Stimulated activated CD4-positive, alpha-beta T cell treated with anti-CD3 and anti-CD28 coated beads, Interleukin-4, amount 100 ng/mL, for 48 hours (primary cell): Measurements from ENCODE around the gene RPTOR.

Experiments used
- DNase-seq, 2 donors: peaks; one replicate each; pipeline ENCODE4 v3.0.0-alpha.2; 2020; ENCODE audit warnings: low read depth in 2 of 2

RPTOR gene

DNA sequence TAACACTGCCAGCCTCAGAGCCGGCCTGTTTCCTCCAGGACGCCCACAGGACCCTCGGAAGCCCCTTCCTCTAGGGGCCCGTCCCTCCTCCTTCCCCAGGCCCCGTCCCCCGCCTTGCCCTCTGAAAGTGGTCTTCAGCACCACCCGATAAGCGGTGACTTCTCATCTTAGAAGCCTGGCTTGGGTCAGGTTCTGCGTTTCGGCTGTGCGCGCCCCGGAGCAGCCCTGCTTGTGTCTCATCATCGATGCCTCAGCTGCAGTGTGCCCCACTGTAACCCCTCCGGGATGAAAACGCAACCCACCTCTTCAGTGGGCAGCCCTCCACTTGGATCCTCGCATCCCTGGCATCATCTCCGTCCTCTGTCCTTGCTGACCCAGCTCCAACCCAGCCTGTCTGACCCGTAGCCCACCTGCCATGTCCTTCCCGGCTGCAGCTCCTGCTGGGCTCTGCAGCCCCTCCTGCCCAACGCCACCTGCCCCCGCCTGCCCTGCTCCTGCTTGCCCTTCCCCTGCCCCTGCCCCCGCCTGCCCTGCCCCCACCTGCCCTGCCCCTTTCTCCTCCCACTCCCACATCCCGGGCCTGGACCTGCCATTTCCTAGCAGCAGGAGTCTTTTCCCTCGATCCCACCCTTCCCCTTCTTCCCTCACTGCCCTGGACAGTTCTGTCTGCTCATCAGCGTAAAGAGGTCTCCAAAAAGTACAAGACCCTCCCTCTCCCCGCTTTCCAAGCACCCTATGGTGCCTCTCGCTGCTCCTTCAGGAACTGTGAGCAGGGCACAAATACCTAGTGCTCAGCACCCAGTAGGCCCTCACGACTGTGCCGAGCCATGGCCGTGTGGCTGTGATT, 334.5 kb downstream of the RPTOR start:
- no peak for DNase-seq

DNA sequence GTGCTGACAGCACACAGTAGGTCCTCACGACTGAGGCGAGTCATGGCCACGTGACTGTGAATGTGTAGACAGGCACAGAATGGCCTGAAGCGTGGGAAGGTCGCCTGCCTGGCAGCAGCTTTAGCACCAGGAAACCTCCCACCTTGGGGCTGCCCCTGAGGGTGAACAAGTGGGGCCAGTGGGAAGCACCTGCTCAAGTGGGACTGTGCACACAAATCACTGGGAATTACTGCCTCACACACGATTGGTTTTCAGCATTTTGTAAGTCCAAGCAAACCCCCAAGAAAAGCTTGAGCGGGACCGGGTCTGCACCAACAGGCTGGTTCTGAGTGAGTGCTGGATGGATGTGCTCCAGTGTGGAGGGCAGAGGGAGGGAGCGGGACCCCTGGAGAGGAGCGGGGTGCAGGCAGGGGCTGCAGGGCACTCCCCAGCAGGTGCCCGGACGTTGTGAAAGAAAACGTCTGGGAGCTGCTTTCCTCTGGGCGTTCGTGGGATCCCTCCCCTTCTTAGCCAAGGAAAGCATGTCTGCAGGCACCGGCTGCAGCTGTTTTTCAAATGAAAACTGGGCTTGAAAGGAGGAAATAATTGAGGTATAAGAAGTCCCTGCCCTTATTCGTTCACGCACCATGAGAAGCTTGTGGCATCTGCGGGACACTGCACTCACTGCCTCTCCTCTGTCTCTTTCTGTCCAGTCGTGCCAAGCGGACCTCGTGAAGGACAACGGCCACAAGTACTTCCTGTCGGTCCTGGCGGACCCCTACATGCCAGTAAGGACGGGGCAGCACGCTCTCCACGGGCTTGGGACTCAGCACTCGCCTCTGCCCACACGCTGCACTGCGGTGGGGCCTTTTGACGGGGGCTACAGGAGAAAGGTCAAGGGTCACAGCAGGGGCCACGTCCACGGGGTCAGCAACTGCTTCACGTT, 335.3 kb downstream of the RPTOR start:
- no peak for DNase-seq

GRCh38 chr17:80880648-80880985, 336.0 kb downstream of the RPTOR start:
- DNase-seq, result no peak

- DNase-seq, result no peak
Observed at GRCh38 chr17:80881306-80881705, 336.7 kb downstream of the RPTOR start.

- DNase-seq, result no peak
Observed at GRCh38 chr17:80882323-80882722, 337.7 kb downstream of the RPTOR start.

- no peak for DNase-seq
Observed at GRCh38 chr17:80882926-80883685, 338.5 kb downstream of the RPTOR start.

DNA sequence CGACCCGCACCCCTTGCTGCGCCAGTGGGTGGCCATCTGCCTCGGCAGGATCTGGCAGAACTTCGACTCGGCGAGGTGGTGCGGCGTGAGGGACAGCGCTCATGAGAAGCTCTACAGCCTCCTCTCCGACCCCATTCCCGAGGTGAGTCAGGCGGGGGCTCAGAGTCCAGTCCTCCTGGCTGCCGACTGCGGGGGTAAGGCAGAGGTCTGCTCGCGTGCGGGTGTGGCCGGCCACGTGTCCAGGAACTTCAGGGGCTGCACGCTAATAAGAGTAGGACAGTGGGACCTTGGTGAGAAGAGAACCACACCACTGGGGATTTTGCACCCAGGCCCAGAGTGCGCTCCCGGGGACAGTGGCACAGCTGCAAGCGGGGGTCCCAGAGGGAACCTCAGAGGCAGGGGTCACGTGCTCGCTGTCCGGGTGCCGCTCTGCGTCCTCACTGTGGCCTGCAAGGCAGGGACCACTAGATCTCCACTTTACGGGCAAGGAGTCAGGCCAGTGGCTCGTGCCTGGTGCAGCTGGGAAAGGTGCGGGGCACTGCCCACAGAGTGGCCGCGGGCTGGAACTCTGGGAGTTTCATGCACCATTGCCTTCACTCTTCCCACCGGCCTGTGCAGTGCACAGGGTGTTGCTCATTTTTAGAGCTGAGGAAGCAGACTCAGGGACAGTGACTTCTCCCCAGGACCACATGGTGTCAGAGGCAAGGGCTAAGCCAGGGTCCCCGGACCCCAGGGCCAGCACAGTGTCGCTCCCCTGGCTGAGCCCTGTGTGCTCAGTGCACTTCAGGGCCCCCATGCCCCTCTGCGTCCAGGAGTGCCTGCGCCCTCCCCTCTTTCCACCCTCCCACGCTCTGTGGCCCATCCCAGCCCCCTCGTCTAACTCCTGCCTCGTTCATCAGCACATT, 339.4 kb downstream of the RPTOR start:
- no peak for DNase-seq

GRCh38 chr17:80884811-80885210, 340.2 kb downstream of the RPTOR start:
- no peak for DNase-seq

GRCh38 chr17:80885947-80886582, 341.4 kb downstream of the RPTOR start:
- no peak for DNase-seq

GRCh38 chr17:80886641-80887573, 342.3 kb downstream of the RPTOR start:
- no peak for DNase-seq

- DNase-seq, result no peak
Observed at GRCh38 chr17:80887639-80888175, 343.1 kb downstream of the RPTOR start.

- no peak for DNase-seq
Observed at GRCh38 chr17:80888276-80889160, 343.9 kb downstream of the RPTOR start.

GRCh38 chr17:80889231-80890195, 344.9 kb downstream of the RPTOR start:
- DNase-seq, result peak in 1 of 2 donors; percentile 24

DNA sequence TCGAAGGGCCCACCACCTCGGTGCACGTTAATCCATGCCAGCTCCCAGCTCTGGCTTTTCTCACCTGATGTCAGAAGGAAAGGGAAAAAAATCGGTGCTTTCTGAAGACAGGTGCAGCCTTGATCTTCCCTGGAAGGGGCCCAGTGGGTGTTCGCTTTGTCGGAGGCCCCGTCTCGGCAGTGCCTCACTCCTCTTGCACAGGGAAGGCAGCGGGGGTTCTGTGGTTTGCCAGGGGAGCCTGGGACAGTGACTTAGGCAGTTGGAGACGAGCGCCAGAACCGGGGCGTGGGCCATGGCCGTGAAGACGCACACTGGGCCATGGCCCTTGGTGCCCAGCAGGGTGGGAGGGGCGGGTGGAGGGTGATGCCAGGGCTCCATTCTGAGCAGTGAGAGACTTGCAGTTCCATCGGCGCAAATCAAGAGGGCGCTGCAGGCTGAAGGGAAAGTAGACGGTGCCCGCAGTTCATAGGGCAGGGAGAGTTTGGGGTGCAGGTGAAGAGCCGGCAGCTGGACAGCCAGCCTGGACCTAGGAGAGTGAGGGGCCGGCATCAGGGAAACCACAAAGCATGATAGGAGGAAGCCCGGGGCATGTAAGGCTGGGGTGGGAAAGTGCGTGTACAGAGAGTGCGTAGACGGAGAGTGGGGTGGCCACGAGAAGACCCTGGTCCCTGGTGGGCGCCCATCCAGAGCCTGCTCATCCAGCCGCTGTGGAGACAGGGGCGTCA, 345.7 kb downstream of the RPTOR start:
- DNase-seq, result no peak

GRCh38 chr17:80890921-80891396, 346.3 kb downstream of the RPTOR start:
- DNase-seq, result no peak

DNA sequence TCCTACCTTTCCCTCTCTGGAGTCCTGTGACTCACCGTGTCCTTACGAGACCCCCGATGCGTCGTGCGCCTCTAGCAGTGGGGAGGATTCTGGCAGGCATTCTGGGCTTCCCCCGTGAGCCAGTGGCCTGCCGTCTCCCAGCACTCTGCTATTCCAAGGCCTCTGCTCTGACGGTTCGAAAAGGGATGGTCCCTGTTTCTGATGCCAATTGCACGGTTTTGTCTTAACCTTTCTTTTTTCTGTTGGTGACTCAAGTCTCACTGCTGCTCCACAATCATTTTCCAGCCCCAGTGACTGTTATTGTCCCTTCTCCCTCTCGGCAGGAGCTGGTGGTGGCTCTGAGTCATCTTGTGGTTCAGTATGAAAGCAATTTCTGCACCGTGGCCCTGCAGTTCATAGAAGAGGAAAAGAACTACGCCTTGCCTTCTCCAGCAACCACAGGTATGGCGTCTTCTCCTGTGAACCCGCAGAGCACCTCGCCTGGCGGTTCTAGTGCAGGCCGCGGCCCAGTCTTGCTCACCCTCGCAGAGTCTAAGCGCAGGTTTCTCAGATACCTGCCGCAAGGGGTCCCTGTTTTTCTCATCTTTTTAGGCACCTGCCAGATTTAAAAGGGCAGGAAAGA, 346.9 kb downstream of the RPTOR start:
- DNase-seq, result peak; percentile 55 to 79
